OCI-M1 (cell line): ENCODE data around the gene ZNF280D.
"Not testable (repeated sequence)": the region's sequence is repeated elsewhere in the genome, so short reads cannot be mapped to it uniquely, and the experiment has no call there.

Source experiments
- DNase-seq: peaks from one replicate; lab custom pipeline; 2025; lab: John Stamatoyannopoulos, UW

The ZNF280D gene, protein sequence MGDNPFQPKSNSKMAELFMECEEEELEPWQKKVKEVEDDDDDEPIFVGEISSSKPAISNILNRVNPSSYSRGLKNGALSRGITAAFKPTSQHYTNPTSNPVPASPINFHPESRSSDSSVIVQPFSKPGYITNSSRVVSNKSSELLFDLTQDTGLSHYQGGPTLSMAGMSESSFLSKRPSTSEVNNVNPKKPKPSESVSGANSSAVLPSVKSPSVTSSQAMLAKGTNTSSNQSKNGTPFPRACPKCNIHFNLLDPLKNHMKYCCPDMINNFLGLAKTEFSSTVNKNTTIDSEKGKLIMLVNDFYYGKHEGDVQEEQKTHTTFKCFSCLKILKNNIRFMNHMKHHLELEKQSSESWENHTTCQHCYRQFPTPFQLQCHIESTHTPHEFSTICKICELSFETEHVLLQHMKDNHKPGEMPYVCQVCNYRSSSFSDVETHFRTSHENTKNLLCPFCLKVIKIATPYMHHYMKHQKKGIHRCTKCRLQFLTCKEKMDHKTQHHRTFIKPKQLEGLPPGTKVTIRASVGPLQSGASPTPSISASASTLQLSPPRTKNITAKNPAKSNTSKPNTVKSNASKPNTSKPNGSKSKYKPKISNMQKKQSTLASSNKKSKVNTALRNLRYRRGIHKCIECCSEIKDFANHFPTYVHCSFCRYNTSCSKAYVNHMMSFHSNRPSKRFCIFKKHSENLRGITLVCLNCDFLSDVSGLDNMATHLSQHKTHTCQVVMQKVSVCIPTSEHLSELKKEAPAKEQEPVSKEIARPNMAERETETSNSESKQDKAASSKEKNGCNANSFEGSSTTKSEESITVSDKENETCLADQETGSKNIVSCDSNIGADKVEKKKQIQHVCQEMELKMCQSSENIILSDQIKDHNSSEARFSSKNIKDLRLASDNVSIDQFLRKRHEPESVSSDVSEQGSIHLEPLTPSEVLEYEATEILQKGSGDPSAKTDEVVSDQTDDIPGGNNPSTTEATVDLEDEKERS

DNA sequence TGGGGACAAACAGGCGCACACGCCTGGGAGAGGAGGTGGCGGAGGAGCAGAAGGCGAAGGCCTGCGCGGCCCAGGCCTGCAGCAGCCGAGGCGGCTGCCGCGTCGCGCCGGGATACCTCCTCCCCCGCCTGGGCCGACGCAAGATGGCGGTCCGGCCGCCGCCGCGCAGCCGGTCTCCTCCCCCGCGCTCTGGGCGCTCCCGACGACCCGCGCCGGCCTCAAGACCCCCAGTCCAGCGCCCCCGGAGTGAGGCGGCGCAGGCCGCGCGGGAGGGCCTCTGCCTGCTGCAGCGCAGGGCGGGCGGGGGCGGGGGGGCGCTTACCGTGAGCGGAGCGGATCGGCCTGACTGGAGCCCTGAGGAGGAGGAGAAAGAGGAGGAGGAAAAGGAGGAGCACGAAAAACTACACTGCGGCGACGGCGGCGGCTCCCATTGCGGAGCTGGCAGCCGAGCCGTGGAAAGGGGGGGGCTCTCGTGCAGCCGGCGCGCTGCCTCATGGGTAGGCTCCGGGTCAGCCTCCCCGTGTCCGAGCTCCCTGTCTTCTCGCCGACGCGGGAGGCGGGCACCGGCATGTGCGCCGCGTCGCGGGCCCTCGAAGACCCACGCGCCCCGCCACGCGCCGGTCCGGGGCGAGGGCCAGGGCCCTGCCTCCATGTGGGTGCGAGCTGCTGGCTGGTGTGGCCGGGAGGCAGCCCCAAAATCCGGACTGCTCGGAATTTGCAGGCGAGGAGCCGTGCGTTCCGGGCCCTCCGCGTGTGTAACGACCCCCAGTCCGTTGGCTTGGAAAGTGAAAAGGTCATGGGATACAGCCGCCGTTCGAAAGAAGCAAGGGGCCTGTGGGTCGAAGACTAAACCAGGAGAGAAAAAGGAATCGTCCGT is at the start of gene ZNF280D:
ZNF280D (minus strand) TSS at position 374 of the 877 bp plus-strand sequence. CDS start 26,400 bp downstream, outside the sequence.
- DNase-seq, result peak; percentile 88

- no peak for DNase-seq
These were observed 49.0 kb upstream of the ZNF280D start for GRCh38 chr15:56782306-56782705.

GRCh38 chr15:56781666-56782065 is 48.4 kb upstream of the ZNF280D start:
- peak; percentile 73 for DNase-seq

DNA sequence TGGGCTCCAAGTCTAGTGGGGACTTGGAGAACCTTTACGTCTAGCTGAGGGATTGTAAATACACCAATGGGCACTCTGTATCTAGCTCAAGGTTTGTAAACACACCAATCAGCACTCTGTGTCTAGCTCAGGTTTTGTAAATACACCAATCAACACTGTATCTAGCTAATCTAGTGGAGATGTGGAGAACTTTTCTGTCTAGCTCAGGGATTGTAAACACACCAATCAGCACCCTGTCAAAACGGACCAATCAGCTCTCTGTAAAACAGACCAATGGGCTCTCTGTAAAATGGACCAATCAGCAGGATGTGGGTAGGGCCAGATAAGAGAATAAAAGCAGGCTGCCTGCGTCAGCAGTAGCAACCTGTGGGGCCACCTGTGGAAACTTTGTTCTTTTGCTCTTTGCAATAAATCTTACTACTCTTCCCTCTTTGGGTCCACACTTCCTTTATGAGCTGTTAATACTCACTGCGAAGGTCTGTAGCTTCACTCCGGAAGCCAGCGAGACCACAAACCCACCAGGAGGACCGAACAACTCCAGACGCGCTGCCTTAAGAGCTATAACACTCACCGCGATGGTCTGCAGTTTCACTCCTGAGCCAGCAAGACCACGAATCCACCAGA is 46.9 kb upstream of the ZNF280D start:
- not testable (repeated sequence) for DNase-seq

DNA sequence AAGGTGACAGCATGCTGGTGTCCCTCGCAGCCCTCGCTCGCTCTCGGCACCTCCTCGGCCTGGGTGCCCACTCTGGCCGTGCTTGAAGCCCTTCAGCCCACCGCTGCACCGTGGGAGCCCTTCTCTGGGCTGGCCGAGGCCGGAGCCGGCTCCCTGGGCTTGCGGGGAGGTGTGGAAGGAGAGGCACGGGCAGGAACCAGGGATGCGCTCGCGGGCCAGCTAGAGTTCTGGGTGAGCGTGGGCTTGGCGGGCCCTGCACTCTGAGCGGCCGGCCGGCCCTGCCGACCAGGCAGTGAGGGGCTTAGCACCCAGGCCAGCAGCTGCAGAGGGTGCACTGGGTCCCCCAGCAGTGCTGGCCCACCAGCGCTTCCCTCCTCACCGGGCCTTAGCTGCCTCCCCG is 46.1 kb upstream of the ZNF280D start:
- not testable (repeated sequence) for DNase-seq

DNA sequence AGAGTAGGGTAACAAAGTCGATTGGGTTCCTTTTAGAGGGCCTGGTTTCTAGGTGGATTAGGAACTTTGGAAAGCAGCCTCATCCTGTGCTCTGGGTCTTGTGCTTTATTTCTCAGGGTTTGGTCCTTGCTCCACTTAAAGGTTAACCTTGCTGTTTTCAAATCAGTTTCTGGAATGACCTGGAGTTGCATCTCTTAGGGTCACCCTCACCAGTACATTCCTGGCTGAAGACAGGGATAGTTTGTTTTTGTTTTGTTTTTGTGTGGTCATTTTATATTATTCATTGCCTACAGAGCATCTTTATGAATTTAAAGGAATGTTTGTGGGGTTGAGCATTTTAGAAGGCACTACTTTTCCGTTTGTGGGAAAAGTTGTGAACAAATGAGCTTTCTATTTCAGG is 45.5 kb upstream of the ZNF280D start:
- DNase-seq, result no peak

GRCh38 chr15:56776839-56777238 is 43.5 kb upstream of the ZNF280D start:
- DNase-seq, result no peak

DNA sequence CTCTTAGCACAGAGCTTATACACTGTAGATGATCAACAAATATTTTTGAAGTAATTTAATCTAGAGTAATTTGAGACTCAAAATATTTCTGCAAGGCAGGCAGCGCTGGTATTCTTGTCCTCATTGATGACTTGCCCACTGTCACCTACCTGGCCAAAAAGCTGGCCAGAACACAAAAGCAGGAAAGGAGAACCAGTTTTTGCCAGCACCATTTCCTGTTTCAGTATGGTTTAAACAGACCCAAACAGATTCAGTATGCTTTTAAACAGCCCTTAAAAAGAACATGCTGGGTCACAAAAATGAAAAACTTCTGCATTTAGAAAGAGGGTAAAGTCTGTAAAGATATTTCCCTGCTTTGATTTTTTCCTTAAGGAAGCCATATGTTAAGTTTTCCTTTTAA is 42.3 kb upstream of the ZNF280D start:
- peak; percentile 30 for DNase-seq

DNA sequence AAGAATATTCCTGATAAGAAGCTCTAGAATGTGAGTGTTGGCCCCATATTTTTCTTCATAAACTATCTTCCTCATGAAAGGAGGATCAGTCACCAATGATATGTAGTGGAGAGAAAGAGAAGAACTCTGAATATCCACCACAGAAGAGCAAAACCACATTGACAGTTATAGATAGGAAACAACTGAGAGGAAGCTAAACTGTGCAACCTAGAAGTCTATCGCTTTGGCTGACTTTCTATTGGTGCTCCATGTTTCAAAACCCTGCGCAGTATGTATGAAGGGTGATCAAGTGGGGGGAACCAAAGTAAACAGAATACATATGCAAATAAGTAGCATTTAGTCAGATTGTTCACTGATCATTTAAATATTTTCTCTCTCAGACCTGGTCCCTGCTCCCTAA is 41.0 kb upstream of the ZNF280D start:
- peak; percentile 84 for DNase-seq

DNA sequence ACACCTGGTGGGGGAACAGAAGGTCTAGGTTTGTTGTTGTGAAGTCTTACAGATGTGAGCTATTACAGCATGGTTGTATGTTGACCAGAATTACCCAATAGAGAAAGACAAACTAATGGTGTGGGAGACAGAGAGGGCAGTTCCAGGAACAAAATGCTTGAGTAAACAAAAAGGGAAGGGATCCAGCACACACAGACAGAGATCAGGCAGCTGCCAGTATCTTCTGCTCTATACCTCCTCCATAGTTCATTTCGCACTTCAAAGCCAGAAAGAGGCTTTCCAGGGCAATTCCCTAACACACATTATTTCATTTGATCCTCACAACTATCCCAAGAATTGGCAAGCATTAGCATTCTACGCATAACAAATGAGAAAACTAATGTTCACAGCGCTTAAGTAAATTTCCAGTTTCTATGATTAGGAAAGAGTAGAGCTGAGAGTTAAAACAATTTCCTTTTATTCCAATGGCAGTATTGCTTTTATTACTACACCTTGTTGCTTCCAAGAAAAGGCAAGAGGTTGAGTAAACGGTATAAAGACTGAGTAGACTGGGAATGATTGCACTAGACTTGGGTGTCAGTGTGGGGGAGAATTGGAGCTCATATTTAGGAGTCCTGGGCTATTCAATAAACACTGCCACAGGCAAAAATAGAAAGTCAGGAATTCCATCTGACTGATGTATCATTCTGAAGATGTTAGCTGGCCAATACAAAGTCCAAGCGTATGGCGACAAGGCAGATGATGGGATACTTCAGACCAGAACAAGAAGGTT is 39.7 kb upstream of the ZNF280D start:
- DNase-seq, result peak; percentile 55

DNA sequence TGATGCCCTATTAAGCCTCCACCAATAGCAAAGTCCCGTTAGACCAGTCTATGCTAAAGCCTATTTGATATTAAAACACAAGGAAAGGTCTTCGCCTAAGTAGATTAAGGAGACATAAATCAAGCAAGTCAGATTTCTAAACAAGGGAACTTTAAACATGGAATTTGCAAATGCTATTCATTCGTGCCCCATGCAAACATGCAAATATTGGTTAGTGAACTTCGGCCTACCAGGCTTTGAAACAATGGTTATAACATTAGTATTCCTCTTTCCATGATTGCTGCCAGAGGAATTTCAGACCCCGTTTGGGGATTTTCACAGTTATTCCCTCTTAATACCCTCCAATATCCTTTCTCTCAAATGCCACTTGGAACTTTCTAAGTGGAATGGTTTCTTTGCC is 36.9 kb upstream of the ZNF280D start:
- no peak for DNase-seq

DNA sequence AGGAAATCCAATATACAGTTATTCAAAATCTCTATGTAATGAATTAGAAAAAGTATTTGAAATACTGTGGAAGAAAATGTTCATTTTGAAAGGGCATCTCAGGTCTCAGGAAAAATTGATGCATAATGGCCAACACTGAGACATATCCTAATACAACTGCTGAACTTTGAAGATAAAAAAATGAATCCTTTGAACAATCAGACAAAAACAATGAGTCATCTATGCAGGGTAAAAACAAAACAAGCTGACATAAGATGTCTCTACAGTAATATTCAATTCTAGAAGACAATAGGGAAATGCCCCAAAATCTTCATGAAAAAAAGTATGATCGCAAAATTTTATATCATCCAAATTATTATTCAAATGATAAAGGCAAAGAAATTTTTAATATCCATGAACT is 34.0 kb upstream of the ZNF280D start:
- peak; percentile 31 for DNase-seq

DNA sequence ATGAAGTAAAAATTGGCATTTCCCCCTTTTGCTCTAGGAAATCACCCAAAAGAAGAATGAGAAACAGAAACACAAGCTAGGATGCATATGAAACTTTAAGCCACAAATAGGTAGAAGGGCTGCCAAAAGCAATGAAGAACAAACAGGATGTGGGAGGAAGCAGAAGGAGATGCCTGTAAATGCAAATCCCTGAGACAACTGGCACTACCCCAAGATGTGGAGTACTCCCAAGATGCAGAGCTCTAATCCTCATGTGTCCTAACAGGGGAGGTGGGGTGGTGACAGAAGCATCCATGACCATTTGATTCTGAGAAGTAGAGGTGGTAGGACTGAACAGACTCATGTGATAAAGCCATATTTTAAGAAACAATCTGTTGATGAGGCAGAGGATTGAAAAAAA is 31.9 kb upstream of the ZNF280D start:
- DNase-seq, result no peak

GRCh38 chr15:56763141-56763895 is 30.0 kb upstream of the ZNF280D start:
- DNase-seq, result no peak

DNA sequence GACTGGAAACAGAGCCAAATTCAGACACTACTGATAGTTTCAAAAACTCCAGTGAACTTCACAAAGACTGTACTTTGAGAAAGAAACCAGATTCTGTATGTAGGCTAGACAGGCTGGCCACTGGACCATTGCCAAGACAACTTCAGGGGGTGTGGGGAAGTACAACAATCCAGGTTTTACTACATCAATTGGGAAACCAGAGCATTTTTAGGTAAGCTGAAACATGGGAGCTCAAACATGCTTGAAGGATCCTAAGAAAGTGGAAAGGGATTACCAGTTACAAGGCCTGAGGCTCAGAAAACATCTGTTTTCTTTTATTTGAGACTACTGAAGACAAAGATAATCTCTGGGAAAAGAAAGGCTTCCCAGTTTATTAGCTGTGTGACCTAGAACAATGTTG is 26.9 kb upstream of the ZNF280D start:
- peak; percentile 34 for DNase-seq

DNA sequence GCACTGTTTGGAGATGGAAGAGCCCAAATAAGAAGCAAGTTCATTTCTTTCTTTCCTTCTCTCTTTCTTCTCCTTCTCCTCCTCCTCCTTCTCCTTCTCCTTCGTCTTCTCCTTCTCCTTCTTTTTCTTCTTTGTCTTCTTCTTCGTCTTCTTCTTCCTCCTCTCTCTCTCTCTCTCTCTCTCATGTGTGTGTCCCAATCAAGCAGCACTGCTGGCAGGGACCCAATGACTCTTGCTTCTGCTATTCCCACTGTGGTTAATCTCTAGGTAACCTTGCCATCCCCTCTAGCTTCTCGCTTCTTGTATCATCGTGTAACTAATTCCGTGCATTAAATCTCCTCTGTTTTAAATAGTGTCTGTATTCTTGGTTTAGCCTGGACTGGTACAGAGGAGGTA is 26.1 kb upstream of the ZNF280D start:
- DNase-seq, result peak; percentile 12

DNA sequence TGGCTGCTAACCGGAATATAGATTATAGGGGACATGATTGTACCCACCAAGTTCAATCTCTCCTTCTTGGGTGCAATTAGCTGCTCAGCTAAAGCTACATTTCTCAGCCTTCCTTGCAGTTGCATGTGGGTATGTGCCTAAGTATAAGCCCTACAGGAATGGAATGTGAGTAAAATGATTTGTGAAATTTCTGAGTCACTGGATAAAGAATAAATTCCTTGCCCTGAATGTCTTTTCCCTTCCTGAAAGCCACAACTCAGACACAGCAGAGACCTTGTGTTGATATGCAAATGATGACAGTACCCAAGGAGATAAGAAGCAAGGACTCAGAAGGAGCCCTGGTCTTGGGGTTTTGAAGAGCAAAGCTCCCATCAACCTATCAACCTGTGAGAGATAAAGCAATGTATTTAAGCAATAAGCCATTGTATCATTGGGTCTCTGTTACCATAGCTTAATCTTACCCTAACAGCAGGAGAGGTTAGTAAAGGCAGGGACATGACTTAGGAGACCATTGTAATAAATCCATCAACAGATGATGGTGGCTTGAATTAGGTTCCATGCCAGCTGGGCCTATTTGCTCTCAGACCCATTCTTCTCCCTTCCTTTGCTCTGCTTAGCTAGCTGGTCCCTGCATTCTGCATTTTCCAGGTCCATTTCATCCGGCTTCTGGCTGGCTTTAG is 25.6 kb upstream of the ZNF280D start:
- DNase-seq, result peak; percentile 63

DNA sequence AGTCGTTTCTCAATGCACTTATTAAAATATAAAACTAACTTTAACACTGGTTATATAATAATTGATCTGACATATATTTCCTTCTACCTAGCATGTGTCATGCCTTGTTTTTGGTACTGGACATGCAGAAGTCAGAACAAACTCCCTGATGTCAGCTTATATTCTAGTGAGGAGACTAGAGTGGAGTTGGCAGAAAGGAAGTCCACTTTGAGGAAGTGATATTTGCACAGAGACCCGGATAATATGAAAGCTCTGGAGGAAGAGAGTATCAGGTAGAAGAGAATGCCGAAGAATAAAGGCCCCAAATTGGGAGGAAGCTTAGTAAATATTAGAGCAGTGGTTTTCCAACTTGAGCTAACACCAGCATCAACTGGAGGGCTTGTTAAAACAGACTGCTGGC is 24.6 kb upstream of the ZNF280D start:
- peak; percentile 45 for DNase-seq

- DNase-seq, result no peak
These were observed 21.6 kb upstream of the ZNF280D start for GRCh38 chr15:56754772-56755370.
